ENCODE data around the gene BPIFB1. TPM values are rescaled to one million over a fixed set of nuclear protein-coding genes. Genes with fewer than 3 reads are reported as not detected.

BPIFB1 gene
- total RNA-seq, 3 donors from 2014 or later: not detected

DNA sequence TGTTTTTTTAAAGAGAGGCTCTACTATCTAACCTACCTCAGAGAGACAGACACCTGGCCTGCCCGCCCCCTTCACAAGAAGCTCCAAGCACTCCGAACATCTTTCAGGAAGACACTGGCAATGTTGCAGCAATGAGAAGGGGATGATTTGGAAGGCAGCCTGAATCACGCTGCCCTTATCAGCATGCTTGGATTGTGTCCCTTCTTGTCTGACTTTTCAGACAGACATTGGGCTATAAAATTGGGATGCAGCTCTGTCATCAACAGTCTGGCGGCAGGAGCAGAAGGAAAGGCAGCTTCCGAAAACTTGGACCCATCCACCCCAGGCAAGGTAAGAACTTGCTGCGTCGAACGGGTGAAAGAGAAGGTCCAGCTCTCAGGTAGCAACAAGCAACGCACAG lies 62.3 kb downstream of the BPIFB1 start:
- DNase-seq (no peak), ATAC-seq (no peak)
- H3K4me1 ChIP-seq (ENCODE audit: low read depth): no peaks in the 10 kb centered on the region
- no peak for TF ChIP-seq CTCF (IDR thresholded peaks at IDR 0.05)
- intact Hi-C loops (cut with DNase I, micrococcal nuclease): no loop called here
- H3K4me3 ChIP-seq: no peak overlapping the region
- no peaks in the 10 kb centered on the region for H3K36me3 ChIP-seq (ENCODE audit: low read depth)
- H3K9me3 ChIP-seq: no peaks in the 10 kb centered on the region

GRCh38 chr20:33348136-33348937 lies 65.3 kb downstream of the BPIFB1 start:
- H3K9me3 ChIP-seq: no peaks in the 10 kb centered on the region
- DNase-seq (no peak), ATAC-seq (no peak)
- no peak overlapping the region for H3K4me3 ChIP-seq
- H3K36me3 ChIP-seq (ENCODE audit: low read depth): no peaks in the 10 kb centered on the region
- no peaks in the 10 kb centered on the region for H3K4me1 ChIP-seq (ENCODE audit: low read depth)
- intact Hi-C loops (cut with DNase I, micrococcal nuclease): no loop called here
- no peak for TF ChIP-seq CTCF (IDR thresholded peaks at IDR 0.05)

GRCh38 chr20:33349493-33349892 lies 66.5 kb downstream of the BPIFB1 start:
- intact Hi-C loops (cut with DNase I, micrococcal nuclease): no loop called here
- H3K4me1 ChIP-seq (ENCODE audit: low read depth): no peaks in the 10 kb centered on the region
- no peak overlapping the region for H3K4me3 ChIP-seq
- DNase-seq (no peak), ATAC-seq (no peak)
- no peaks in the 10 kb centered on the region for H3K36me3 ChIP-seq (ENCODE audit: low read depth)
- no peak for TF ChIP-seq CTCF (IDR thresholded peaks at IDR 0.05)
- no peaks in the 10 kb centered on the region for H3K9me3 ChIP-seq

GRCh38 chr20:33351696-33352095 lies 68.7 kb downstream of the BPIFB1 start:
- DNase-seq: no peak
- no peak for ATAC-seq
- Histone ChIP-seq H3K4me1 (ENCODE audit: low read depth) (no peaks in the 10 kb centered on the region), H3K4me3 (no peak overlapping the region), H3K9me3 (no peaks in the 10 kb centered on the region), H3K36me3 (ENCODE audit: low read depth) (no peaks in the 10 kb centered on the region)
- TF ChIP-seq CTCF (IDR thresholded peaks at IDR 0.05): no peak
- intact Hi-C loops (cut with DNase I, micrococcal nuclease): no loop called here

GRCh38 chr20:33352258-33353012 lies 69.4 kb downstream of the BPIFB1 start:
- no peak for TF ChIP-seq CTCF (IDR thresholded peaks at IDR 0.05)
- no peaks in the 10 kb centered on the region for H3K36me3 ChIP-seq (ENCODE audit: low read depth)
- ATAC-seq (no peak), DNase-seq (no peak)
- no peaks in the 10 kb centered on the region for H3K4me1 ChIP-seq (ENCODE audit: low read depth)
- intact Hi-C loops (cut with DNase I, micrococcal nuclease): no loop called here
- no peak overlapping the region for H3K4me3 ChIP-seq
- H3K9me3 ChIP-seq: no peaks in the 10 kb centered on the region

All from mucosa of descending colon (tissue), 3 donors.